OCI-LY7 (cell line): Measurements from ENCODE around the gene TMBIM1.

ENCODE experiments used
- CTCF ChIP-seq: fragments of 200-600 bp; sonication (generic); conservative IDR thresholded peaks from 2 replicates; pipeline ENCODE4 v1.5.1; 2014; ENCODE audit warnings: mild to moderate bottlenecking, antibody characterized with exemption, low read length, moderate library complexity, mixed read lengths
- EZH2phosphoT487 ChIP-seq: fragments of 200-600 bp; sonication (generic); IDR thresholded peaks from 2 replicates; pipeline ENCODE4 v1.6.1; 2018; ENCODE audit warnings: low read depth, borderline replicate concordance, mild to moderate bottlenecking, mixed run types, antibody characterized with exemption, low read length, moderate library complexity, mixed read lengths

GRCh38 chr2:218264773-218265561 lies 27.3 kb downstream of the TMBIM1 start:
- no peak for TF ChIP-seq CTCF
- TF ChIP-seq EZH2phosphoT487, result no peak
